ENCODE results near the gene SLC7A1.

DNA sequence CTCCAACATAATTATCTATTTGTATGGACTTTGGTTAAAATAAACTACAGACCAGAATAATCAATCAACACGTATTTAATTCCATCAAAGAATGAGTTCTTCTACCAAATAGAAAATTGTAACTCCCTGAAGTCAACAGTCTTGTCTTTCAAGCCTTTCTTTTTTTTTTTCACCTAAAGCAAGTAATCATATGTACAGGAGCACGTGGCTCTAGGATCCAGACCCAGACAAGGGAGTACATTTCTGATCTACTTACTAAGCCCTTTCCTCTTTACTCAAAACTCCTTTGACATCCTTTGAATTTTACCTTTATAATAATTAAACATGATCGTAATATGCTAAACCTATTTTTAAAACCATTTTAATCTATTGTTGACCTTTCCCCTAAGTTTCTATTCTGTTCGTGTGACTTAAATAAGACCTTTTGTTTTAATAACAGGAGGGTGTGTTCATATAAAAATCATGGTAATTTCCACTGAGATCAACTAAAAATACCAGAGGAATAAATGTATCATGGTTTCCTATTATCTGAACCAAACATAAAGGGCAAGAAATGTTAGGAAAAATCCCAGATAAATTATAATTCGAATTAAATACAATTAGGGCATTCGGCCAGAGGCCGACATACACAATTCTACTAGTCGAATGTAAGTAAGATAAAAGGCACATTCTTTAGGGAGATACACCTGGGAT, 1.7 kb downstream of the SLC7A1 start:
- TF ChIP-seq, protein P1, sequence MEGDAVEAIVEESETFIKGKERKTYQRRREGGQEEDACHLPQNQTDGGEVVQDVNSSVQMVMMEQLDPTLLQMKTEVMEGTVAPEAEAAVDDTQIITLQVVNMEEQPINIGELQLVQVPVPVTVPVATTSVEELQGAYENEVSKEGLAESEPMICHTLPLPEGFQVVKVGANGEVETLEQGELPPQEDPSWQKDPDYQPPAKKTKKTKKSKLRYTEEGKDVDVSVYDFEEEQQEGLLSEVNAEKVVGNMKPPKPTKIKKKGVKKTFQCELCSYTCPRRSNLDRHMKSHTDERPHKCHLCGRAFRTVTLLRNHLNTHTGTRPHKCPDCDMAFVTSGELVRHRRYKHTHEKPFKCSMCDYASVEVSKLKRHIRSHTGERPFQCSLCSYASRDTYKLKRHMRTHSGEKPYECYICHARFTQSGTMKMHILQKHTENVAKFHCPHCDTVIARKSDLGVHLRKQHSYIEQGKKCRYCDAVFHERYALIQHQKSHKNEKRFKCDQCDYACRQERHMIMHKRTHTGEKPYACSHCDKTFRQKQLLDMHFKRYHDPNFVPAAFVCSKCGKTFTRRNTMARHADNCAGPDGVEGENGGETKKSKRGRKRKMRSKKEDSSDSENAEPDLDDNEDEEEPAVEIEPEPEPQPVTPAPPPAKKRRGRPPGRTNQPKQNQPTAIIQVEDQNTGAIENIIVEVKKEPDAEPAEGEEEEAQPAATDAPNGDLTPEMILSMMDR (IDR thresholded peaks at IDR 0.05; ENCODE audit: insufficient read depth, low read length, poor library complexity, severe bottlenecking) = no peak
- TF ChIP-seq EZH2phosphoT487 (conservative IDR thresholded peaks at IDR 0.05; ENCODE audit: low read length) = no peak
